Epithelial cell of proximal tubule (primary cell): Measurements from ENCODE around the gene SCPEP1. TPM values are rescaled to one million over a fixed set of nuclear protein-coding genes. Genes with fewer than 3 reads are reported as not detected.
"Not testable (repeated sequence)": the region's sequence is repeated elsewhere in the genome, so short reads cannot be mapped to it uniquely, and the experiment has no call there.

Experiments used
- DNase-seq: peaks from one replicate; pipeline ENCODE4 v3.0.0-alpha.2; 2011; ENCODE audit warnings: low read depth
- H3K4me3 ChIP-seq: 2 replicates; pipeline ENCODE4 v1.5.1; 2011; ENCODE audit warnings: low read depth, mild to moderate bottlenecking, low read length
- total RNA-seq: library from RNA; depleted of rRNA; stranded (reverse); fragments of >200 nt; gene quantifications from 2 replicates; pipeline ENCODE4 v1.2.3, GENCODE V29; 2015
- TF ChIP-seq, protein P1 (sequence below): conservative IDR thresholded peaks from 2 replicates; pipeline ENCODE4 v1.5.1; 2012; ENCODE audit warnings: low read depth, mild to moderate bottlenecking, low read length

The SCPEP1 gene
- total RNA-seq, 1 donor from 2014 or later: 9.2 TPM

DNA sequence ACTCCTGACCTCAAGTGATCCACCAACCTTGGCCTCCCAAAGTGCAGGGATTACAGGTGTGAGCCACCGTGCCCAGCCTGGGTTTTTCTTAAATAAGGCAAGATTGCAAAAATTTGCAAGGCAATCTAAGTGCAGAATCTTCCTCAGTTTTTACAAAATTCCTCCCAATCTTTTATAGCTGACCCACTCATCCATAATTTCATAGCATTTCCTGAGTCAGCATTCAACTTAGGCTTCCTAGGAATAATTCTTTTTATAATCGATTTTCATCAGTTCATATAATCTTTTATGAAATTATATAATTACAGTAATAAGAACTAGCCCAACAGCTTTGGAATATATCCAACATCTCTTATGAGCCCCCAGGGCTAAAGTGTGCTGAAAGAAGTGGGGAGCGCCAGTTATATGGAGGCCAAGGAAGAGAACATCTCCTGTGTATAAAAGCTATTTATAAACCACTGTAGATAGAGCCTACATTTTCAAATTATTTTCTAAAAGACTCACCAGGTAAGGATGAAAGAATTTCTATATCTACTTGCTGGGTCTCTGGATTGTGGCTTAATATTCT is 31.9 kb upstream of the SCPEP1 start:
- DNase-seq: no peak
- TF ChIP-seq, protein P1, sequence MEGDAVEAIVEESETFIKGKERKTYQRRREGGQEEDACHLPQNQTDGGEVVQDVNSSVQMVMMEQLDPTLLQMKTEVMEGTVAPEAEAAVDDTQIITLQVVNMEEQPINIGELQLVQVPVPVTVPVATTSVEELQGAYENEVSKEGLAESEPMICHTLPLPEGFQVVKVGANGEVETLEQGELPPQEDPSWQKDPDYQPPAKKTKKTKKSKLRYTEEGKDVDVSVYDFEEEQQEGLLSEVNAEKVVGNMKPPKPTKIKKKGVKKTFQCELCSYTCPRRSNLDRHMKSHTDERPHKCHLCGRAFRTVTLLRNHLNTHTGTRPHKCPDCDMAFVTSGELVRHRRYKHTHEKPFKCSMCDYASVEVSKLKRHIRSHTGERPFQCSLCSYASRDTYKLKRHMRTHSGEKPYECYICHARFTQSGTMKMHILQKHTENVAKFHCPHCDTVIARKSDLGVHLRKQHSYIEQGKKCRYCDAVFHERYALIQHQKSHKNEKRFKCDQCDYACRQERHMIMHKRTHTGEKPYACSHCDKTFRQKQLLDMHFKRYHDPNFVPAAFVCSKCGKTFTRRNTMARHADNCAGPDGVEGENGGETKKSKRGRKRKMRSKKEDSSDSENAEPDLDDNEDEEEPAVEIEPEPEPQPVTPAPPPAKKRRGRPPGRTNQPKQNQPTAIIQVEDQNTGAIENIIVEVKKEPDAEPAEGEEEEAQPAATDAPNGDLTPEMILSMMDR: no peak
- H3K4me3 ChIP-seq: no peak overlapping the region

DNA sequence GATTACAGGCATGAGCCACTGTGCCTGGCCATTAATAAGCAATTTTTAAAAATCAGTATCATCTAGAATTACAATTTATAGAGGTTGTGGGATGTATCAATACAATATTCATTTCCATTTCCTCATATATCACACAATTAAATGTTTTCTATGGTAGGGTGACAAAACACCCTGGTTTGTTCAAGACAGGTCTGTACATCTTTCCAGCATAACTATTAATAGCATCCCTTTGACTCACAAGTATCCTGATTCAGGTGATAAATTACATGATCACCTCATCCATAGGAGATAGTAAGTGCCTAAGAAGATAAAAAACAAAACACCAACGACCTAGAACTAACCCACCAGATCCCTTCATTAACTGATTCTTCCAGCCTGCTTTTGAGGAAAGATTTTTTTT is 30.2 kb upstream of the SCPEP1 start:
- TF ChIP-seq, protein P1: no peak
- no peak for DNase-seq

DNA sequence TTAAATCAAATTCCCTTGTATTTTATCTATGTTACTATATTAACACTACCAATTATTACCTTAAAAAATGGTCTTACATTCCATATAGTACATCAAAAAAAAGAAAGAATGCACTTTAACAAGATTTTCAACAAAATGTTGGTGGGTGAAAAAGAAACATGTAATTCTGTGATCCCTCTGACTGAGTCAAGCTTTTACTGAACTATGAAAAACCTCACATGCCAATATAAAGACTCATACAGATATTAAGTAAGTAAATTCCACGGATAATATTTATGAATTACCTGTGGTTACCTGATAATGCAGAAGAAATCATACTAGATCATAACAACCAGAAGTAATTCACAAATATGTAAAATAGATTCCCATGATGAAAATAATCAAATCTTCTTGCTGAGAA is 29.4 kb upstream of the SCPEP1 start:
- no peak for DNase-seq
- TF ChIP-seq, protein P1: no peak
- H3K4me3 ChIP-seq: no peak overlapping the region

More for the DNA sequence above, 30.2 kb upstream of the SCPEP1 start:
- H3K4me3 ChIP-seq: no peak overlapping the region

DNA sequence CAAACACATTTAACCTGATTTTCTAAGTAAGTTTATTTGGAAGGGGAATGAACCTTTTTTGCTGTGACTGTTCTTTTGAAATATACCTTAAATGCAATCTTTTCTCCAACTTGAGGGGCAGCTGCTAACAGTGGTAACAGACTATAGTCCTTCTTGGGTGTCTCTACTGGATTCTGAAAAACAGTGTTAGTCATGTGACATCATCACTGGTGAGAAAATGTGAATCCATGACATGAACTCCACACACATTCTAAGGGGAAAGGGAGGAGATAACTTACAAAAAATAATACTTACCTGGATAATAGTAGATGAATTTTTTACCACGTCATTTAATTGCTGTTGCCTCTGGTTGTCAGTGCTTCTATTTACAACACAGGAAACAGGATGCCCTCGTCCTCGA is 28.3 kb upstream of the SCPEP1 start:
- no peak overlapping the region for H3K4me3 ChIP-seq
- no peak for DNase-seq
- TF ChIP-seq, protein P1: no peak

DNA sequence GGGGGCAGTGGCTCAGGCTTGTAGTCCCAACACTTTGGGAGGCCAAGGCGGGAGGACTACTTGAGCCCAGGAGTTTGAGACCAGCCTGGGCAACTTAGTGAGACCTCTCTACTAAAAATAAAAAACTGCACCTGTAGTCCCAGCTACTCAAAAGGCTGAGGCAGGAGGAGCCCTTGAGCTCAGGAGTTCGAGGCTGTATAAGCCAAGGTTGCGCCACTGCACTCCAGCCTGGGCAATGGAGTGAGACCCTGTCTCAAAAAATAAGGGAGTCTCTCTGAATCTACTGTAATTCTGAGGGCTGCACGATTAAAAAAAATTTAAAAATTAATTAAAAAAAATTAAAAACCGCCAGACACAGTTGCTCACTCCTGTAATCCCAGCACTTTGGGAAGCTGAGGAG is 20.9 kb upstream of the SCPEP1 start:
- TF ChIP-seq, protein P1: no peak
- H3K4me3 ChIP-seq: no peak overlapping the region
- DNase-seq: no peak

DNA sequence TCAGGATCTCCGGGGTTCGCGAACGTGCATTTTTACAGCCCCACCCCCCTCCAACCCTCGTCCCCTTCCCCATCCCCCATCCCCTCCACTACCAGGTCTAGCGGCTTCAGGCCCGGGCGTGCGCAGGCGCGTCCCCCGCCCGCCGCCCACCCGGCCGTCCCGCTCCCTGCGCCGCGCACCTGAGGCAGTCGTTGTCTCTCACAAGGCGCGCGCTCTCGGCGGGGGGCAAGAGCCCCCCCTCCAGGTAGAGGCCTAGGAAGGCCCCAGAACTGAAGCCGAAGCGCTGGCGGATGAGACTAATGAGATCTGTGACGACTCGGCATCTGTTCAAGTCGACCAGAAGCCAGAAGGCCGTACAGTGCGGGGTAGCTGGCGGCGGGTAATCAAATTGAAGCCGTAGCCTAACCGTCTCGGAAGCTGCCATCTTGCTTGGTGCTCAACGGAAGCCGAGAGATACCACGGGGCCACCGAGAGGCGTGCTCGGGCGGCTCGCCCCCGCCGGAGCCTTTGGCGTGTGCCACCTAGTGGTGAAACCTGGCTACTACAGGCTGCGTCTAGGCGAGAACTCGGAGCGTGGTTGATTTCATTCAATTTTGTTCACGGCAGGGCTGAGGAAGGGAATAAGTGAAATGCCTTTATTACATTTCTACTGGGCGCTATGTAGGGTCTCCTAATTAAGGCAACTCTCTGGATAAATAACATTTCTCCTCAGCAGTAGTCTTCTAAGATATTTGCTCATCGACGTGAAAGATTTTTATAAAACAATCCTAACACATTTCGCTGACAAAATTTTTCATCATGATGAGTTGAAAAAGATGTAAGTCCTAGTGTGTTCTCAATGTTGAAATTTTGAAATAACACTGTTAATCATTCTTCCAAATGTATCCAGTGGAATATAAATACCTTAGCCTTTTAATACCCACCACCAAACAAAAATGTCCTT is 17.1 kb upstream of the SCPEP1 start, which contains the start of gene COIL:
TSS of gene COIL (minus strand) at position 455 of the 943 bp plus-strand sequence. CDS start at position 424, 31 bp downstream.
- DNase-seq: peak; percentile 33
- peak within 1 kb of the TSS; percentile 96 for H3K4me3 ChIP-seq
- TF ChIP-seq, protein P1: peak; percentile 98

DNA sequence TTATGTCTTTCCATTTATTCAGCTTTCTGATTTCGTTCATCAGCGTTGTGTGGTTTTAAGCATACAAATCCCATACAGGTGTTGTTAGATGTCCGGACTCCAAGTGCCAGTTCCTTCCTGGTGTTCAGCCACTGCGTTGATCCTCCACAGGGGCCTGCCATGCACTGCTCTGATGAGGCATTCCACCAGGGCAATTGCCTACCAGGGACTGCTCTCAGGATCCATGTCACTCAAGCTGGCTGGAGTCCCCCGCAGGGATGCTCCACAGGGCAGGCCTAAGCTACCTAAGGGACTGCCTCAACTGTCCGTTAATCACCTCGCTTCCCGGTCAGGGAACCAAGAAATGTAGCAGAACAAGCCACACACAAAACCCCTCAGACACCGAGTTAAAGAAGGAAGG is 12.7 kb upstream of the SCPEP1 start:
- H3K4me3 ChIP-seq, DNase-seq: not testable (repeated sequence)

DNA sequence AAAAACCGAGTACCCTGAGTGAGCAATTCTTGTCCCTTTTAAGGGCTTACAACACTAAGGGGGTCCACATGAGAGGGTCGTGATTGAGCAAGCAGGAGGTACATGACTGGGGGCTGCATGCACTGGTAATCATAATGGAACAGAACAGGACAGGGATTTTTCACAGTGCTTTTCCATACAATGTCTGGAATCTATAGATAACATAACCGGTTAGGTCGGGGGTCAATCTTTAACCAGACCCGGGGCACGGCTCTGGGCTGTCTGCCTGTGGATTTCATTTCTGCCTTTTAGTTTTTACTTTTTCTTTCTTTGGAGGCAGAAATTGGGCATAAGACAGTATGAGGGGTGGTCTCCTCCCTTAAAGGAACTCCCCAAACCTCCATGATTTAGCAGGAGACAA is 12.2 kb upstream of the SCPEP1 start:
- DNase-seq, H3K4me3 ChIP-seq: not testable (repeated sequence)
